IMR-90 (cell line): ENCODE measurements around the gene TEX264. TPM values are rescaled to one million over a fixed set of nuclear protein-coding genes. Genes with fewer than 3 reads are reported as not detected.
A peak's percentile ranks its signal among the peaks of the same experiment; 100 is the strongest.

Experiments
- CEBPB ChIP-seq: IDR thresholded peaks from 2 replicates; pipeline ENCODE4 v1.6.1; 2012; ENCODE audit warnings: low read depth, low read length, improper control_type of control experiment
- MAZ ChIP-seq: IDR thresholded peaks from 2 replicates; pipeline ENCODE4 v1.6.1; 2012; ENCODE audit warnings: low read depth, mild to moderate bottlenecking, low read length, improper control_type of control experiment, moderate library complexity, borderline replicate concordance
- polyA plus RNA-seq, 3 experiments: library from polyadenylated mRNA; depleted of rRNA; stranded (reverse); fragments of >200 nt; gene quantifications; 2 replicates each; pipeline ENCODE4 v1.2.3, GENCODE V29; 2012; ENCODE audit warnings: low replicate concordance in 1 of 3
- total RNA-seq: library from RNA; depleted of rRNA; stranded (reverse); fragments of >200 nt; gene quantifications from 2 replicates; pipeline ENCODE4 v1.2.3, GENCODE V29; 2012
- TF ChIP-seq, protein P1 (sequence below): fragments of 150-350 bp; IDR thresholded peaks from 2 replicates; pipeline ENCODE4 v1.6.1; 2016; ENCODE audit warnings: low read depth, mild to moderate bottlenecking, low read length, moderate library complexity, borderline replicate concordance
- TF ChIP-seq, protein P2 (sequence below): fragments of 150-350 bp; IDR thresholded peaks from 2 replicates; pipeline ENCODE4 v1.6.1; 2017; ENCODE audit warnings: mild to moderate bottlenecking, antibody characterized with exemption, low read length, low read depth

TEX264 gene
- total and polyA plus RNA-seq, 2 of the 4 experiments (the other 2 are of a cell fraction) = 30.3 to 45.0 TPM

DNA sequence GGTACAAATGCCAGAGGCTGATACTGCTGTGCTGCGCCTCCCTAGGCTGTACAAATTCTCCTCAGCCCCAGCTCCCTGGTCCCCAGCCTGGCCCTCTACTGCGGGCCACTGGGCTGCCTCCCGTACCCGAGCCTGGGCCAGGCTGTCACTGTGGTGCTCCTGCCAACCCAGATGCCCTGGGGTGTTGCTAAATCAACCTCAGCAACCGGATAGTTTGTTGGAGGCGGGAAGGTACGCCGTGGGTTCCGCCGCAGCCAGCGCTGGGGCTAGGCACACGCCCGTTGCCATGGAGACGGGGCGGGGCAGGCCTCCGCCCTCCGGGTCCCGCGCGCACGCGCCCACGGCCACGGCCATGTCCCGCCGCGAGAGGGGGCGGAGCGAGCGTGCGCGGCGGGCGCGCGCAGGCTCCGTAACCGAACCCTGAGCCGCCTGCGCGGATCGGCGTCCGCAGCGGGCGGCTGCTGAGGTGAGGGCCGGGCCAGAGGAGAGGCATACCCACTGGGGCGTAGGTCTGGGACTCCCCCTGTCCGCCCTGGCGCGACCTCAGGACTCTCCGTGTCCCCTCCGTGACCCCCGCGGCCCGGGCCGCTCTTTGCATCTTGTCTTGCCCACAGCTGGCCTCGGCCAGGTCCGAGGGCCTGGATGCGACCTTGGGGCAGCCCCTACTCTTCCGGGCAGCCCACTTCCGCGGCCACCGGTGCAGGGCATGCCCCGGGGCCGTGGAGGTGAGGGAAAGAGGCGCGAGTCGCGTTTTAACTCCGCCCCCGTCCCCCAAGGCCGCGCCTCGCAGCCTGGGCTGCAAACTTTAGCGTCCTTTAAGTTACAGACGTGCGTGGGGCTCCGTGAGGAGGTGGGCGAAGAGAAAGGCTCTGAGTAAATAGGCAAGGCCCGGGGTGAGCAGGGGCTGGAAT lies at the start of gene TEX264 (continued):
- TF ChIP-seq, protein P1, sequence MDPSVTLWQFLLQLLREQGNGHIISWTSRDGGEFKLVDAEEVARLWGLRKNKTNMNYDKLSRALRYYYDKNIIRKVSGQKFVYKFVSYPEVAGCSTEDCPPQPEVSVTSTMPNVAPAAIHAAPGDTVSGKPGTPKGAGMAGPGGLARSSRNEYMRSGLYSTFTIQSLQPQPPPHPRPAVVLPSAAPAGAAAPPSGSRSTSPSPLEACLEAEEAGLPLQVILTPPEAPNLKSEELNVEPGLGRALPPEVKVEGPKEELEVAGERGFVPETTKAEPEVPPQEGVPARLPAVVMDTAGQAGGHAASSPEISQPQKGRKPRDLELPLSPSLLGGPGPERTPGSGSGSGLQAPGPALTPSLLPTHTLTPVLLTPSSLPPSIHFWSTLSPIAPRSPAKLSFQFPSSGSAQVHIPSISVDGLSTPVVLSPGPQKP = no peak
- TF ChIP-seq CEBPB (no peak), MAZ (peak; percentile 88; the same call in 1 of the 2 replicates)
- TF ChIP-seq, protein P2, sequence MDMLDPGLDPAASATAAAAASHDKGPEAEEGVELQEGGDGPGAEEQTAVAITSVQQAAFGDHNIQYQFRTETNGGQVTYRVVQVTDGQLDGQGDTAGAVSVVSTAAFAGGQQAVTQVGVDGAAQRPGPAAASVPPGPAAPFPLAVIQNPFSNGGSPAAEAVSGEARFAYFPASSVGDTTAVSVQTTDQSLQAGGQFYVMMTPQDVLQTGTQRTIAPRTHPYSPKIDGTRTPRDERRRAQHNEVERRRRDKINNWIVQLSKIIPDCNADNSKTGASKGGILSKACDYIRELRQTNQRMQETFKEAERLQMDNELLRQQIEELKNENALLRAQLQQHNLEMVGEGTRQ = peak; percentile 48; the same call in 1 of the 2 replicates
